A549 (cell line): ENCODE results near the gene MYH15. TPM values are rescaled to one million over a fixed set of nuclear protein-coding genes. Genes with fewer than 3 reads are reported as not detected.

Experiments
- ATAC-seq, 2 experiments: fragments of 200-7000 bp in 1 of 2; fragments of >200 bp in 1 of 2; cut with Nextera tagmentation in 1 of 2; cut with Tn5 transposase in 1 of 2; 3 replicates each; pipeline versions ENCODE4 v1.8.0 to v1.9.1; 2018 to 2020; ENCODE audit warnings: mild to moderate bottlenecking in 1 of 2, moderate library complexity in 1 of 2
- CTCF ChIA-PET: fragments of 300-600 bp; sonication (Branson Sonifier 250); formaldehyde crosslinking; extraction: SDS; loops from one replicate; lab custom pipeline; 2021; ENCODE audit warnings: antibody characterized with exemption, inconsistent platforms; lab: Yijun Ruan, JAX
- POLR2A ChIA-PET: fragments of 350-600 bp; formaldehyde crosslinking; extraction: SDS; loops from one replicate; lab custom pipeline; 2021; ENCODE audit warnings: antibody characterized with exemption, inconsistent platforms; lab: Yijun Ruan, JAX
- DNase-seq, 2 experiments: peaks; one replicate each; pipeline versions ENCODE4 v3.0.0 to v3.0.0-alpha.2; 2011 to 2016; ENCODE audit warnings: low read depth in 1 of 2, low spot score in 1 of 2
- FAIRE-seq: peaks from 2 replicates; lab custom pipeline; 2011; peaks lifted over from hg19 to GRCh38; lab: Jason Lieb, UNC
- H3K27ac ChIP-seq, 2 experiments: fragments of >200 bp; sonication (Bioruptor Twin); formaldehyde crosslinking; 3 replicates each; pipeline ENCODE4 v1.5.1; 2016 to 2017
- H3K4me1 ChIP-seq: fragments of >200 bp; sonication (Bioruptor Twin); formaldehyde crosslinking; 3 replicates; pipeline ENCODE4 v1.6.1; 2016
- H3K4me2 ChIP-seq: fragments of >200 bp; sonication (Bioruptor Twin); formaldehyde crosslinking; 3 replicates; pipeline ENCODE4 v1.6.1; 2016
- H3K4me3 ChIP-seq: fragments of >200 bp; sonication (Bioruptor Twin); formaldehyde crosslinking; 3 replicates; pipeline ENCODE4 v1.5.1; 2016
- H3K9me3 ChIP-seq: fragments of >200 bp; sonication (Bioruptor Twin); formaldehyde crosslinking; 3 replicates; pipeline ENCODE4 v1.6.1; 2016
- ATOH8 ChIP-seq: fragments of 250-450 bp; sonication (Bioruptor Pico); IDR thresholded peaks from 2 replicates; pipeline ENCODE4 v1.5.0; 2020; ENCODE audit warnings: low read depth, mild to moderate bottlenecking, moderate library complexity
- CEBPB ChIP-seq, 2 experiments: fragments of >200 bp in 1 of 2; sonication (Bioruptor Twin) in 1 of 2; formaldehyde crosslinking in 1 of 2; IDR thresholded peaks; 2 replicates each; pipeline ENCODE4 v1.6.1; 2012 to 2016
- CHD4 ChIP-seq: fragments of 200-600 bp; sonication (generic); IDR thresholded peaks from 2 replicates; pipeline ENCODE4 v1.6.1; 2016; ENCODE audit warnings: antibody characterized with exemption, mild to moderate bottlenecking, borderline replicate concordance
- EP300 ChIP-seq, 2 experiments: fragments of >200 bp; sonication (Bioruptor Twin); formaldehyde crosslinking; IDR thresholded peaks; 2 replicates in 1 of 2; 3 replicates in 1 of 2; pipeline ENCODE4 v1.6.1; 2016 to 2017
- FOSB ChIP-seq: fragments of 250-450 bp; sonication (Bioruptor Pico); IDR thresholded peaks from 2 replicates; pipeline ENCODE4 v1.5.0; 2020; ENCODE audit warnings: mild to moderate bottlenecking, moderate library complexity
- FOXS1 ChIP-seq: fragments of 250-450 bp; sonication (Bioruptor Pico); IDR thresholded peaks from 2 replicates; pipeline ENCODE4 v1.5.0; 2020; ENCODE audit warnings: mild to moderate bottlenecking, moderate library complexity
- GATA3 ChIP-seq: IDR thresholded peaks from 2 replicates; pipeline ENCODE4 v1.6.1; 2012; ENCODE audit warnings: borderline replicate concordance
- HES2 ChIP-seq: fragments of >200 bp; sonication (Bioruptor Twin); formaldehyde crosslinking; IDR thresholded peaks from 2 replicates; pipeline ENCODE4 v1.6.1; 2016
- HMGXB4 ChIP-seq: fragments of 250-450 bp; sonication (Bioruptor Pico); IDR thresholded peaks from 2 replicates; pipeline ENCODE4 v1.5.0; 2021; ENCODE audit warnings: mild to moderate bottlenecking, moderate library complexity, borderline replicate concordance
- JUNB ChIP-seq: fragments of >200 bp; sonication (Bioruptor Twin); formaldehyde crosslinking; IDR thresholded peaks from 2 replicates; pipeline ENCODE4 v1.6.1; 2016
- MAFK ChIP-seq: fragments of 450-650 bp; IDR thresholded peaks from 2 replicates; pipeline ENCODE4 v1.6.1; 2014; ENCODE audit not compliant: partially characterized antibody
- MAZ ChIP-seq: fragments of 150-350 bp; IDR thresholded peaks from 2 replicates; pipeline ENCODE4 v1.6.1; 2014; ENCODE audit warnings: antibody characterized with exemption, low read depth, low read length, borderline replicate concordance
- MYC ChIP-seq: IDR thresholded peaks from 2 replicates; pipeline ENCODE4 v1.6.1; 2012; ENCODE audit warnings: mild to moderate bottlenecking, inconsistent platforms, low read length, improper control_type of control experiment, borderline replicate concordance
- POLR2A ChIP-seq: IDR thresholded peaks from 2 replicates; pipeline ENCODE4 v1.6.1; 2012; ENCODE audit warnings: mild to moderate bottlenecking, low read length
- RARB ChIP-seq: fragments of 250-450 bp; sonication (Bioruptor Pico); IDR thresholded peaks from 2 replicates; pipeline ENCODE4 v1.8.0; 2021; ENCODE audit warnings: mild to moderate bottlenecking, moderate library complexity
- RCOR1 ChIP-seq: fragments of 150-350 bp; IDR thresholded peaks from 2 replicates; pipeline ENCODE4 v1.6.1; 2014; ENCODE audit warnings: antibody characterized with exemption, low read length, low read depth
- REST ChIP-seq: fragments of 200-600 bp; sonication (generic); IDR thresholded peaks from 2 replicates; pipeline ENCODE4 v1.6.1; 2016; ENCODE audit warnings: antibody characterized with exemption, mild to moderate bottlenecking, moderate library complexity
- RFX5 ChIP-seq: fragments of 450-650 bp; IDR thresholded peaks from 2 replicates; pipeline ENCODE4 v1.7.1; 2014; ENCODE audit warnings: antibody characterized with exemption, mild to moderate bottlenecking, moderate library complexity
- SREBF2 ChIP-seq: fragments of 450-650 bp; IDR thresholded peaks from 2 replicates; pipeline ENCODE4 v1.6.1; 2014; ENCODE audit warnings: mild to moderate bottlenecking, moderate library complexity
- TP53 ChIP-seq: fragments of 250-450 bp; sonication (Bioruptor Pico); IDR thresholded peaks from 2 replicates; pipeline ENCODE4 v1.5.0; 2021; ENCODE audit warnings: mild to moderate bottlenecking, moderate library complexity
- USF2 ChIP-seq: fragments of 450-650 bp; IDR thresholded peaks from 2 replicates; pipeline ENCODE4 v1.6.1; 2014; ENCODE audit warnings: antibody characterized with exemption
- ZFP36 ChIP-seq: fragments of 450-650 bp; IDR thresholded peaks from 2 replicates; pipeline ENCODE4 v1.6.1; 2014; ENCODE audit warnings: borderline replicate concordance; ENCODE audit not compliant: partially characterized antibody
- ZNF302 ChIP-seq: fragments of 250-450 bp; sonication (Bioruptor Pico); IDR thresholded peaks from 2 replicates; pipeline ENCODE4 v1.9.0; 2021; ENCODE audit warnings: inconsistent platforms, mild to moderate bottlenecking, moderate library complexity
- WGBS: methylation state at CpG from one replicate; pipeline ENCODE4 v1.1.6; 2017; ENCODE audit errors: missing lambda C conversion rate; 5-methylcytosine and 5-hydroxymethylcytosine counted together
- polyA plus RNA-seq, 4 experiments: library from polyadenylated mRNA; depleted of rRNA in 3 of 4; stranded (reverse); fragments of >200 nt; fragmentation: RNase III in 1 of 4; extraction: RNeasy Plus Mini Kit Qiagen cat#74134 plus additional on column Dnase treatment in 1 of 4; gene quantifications; 2 replicates in 3 of 4; 3 replicates in 1 of 4; pipeline ENCODE4 v1.2.3, GENCODE V29; 2011 to 2017

Gene MYH15
- polyA plus RNA-seq, 2 of the 4 experiments (the other 2 are of a cell fraction), result 0.39 to 1.7 TPM

- no peak for TF ChIP-seq RCOR1
- no peak for TF ChIP-seq MAFK
- no peak for TF ChIP-seq HES2
- TF ChIP-seq MYC, result no peak
- TF ChIP-seq, all 56 proteins: peak for 0
- Histone ChIP-seq H3K4me2 (no peak overlapping the region), H3K4me3 (no peak overlapping the region), H3K4me1 (no peaks in the 10 kb centered on the region), H3K27ac (no peak overlapping the region), H3K9me3 (peaks cover 9% of the 10 kb centered on the region; the same call in 1 of the 3 replicates)
- DNase-seq (no peak), FAIRE-seq (no peak), ATAC-seq (no peak)
- CTCF ChIA-PET, result no interaction called here
- POLR2A ChIA-PET, result no interaction called here
- 11% methylated on average over 1 of the region's 1 CpG for WGBS
Observed at GRCh38 chr3:108433928-108434327, 76.5 kb downstream of the MYH15 start.

GRCh38 chr3:108432431-108432830, 78.0 kb downstream of the MYH15 start:
- TF ChIP-seq EP300 (IDR thresholded peaks at IDR 0.05), result no peak
- peak; percentile 26 for TF ChIP-seq ZFP36
- TF ChIP-seq HMGXB4 (CRISPR knock-in tag), result no peak
- TF ChIP-seq, all 56 proteins: peak for 1
- WGBS, result 67% methylated on average over 5 of the region's 5 CpGs
- no peak for ATAC-seq
- peaks cover 9% of the 10 kb centered on the region; the same call in 1 of the 3 replicates for H3K9me3 ChIP-seq
- H3K4me2 ChIP-seq, result no peak overlapping the region
- FAIRE-seq, result no peak
- H3K4me1 ChIP-seq, result no peaks in the 10 kb centered on the region
- no peak overlapping the region for H3K4me3 ChIP-seq
- POLR2A ChIA-PET, result no interaction called here
- no peak for DNase-seq
- CTCF ChIA-PET, result no interaction called here
- no peak overlapping the region for H3K27ac ChIP-seq

GRCh38 chr3:108430540-108430939, 79.9 kb downstream of the MYH15 start:
- Histone ChIP-seq H3K4me2 (no peak overlapping the region), H3K27ac (no peak overlapping the region), H3K4me3 (no peak overlapping the region), H3K4me1 (no peaks in the 10 kb centered on the region), H3K9me3 (peaks cover 9% of the 10 kb centered on the region; the same call in 1 of the 3 replicates)
- ATAC-seq (no peak), DNase-seq (no peak)
- ChIA-PET CTCF (no interaction called here), POLR2A (no interaction called here)
- WGBS, result 88% methylated on average over 1 of the region's 1 CpG
- TF ChIP-seq RARB (CRISPR knock-in tag), result no peak
- no peak for TF ChIP-seq SREBF2
- TF ChIP-seq REST, result no peak
- TF ChIP-seq, all 56 proteins: peak for 0
- FAIRE-seq, result no peak

- POLR2A ChIA-PET, result no interaction called here
- Histone ChIP-seq H3K4me2 (no peak overlapping the region), H3K4me1 (no peaks in the 10 kb centered on the region), H3K4me3 (no peak overlapping the region), H3K27ac (no peak overlapping the region), H3K9me3 (peaks cover 9% of the 10 kb centered on the region; the same call in 1 of the 3 replicates)
- FAIRE-seq, result no peak
- ATAC-seq, result no peak
- TF ChIP-seq FOSB (CRISPR knock-in tag) (no peak), POLR2A (no peak), CHD4 (no peak), ZNF302 (CRISPR knock-in tag) (no peak), FOXS1 (CRISPR knock-in tag) (no peak), GATA3 (no peak), MAZ (no peak), ATOH8 (CRISPR knock-in tag) (no peak), JUNB (no peak), USF2 (no peak), EP300 (IDR thresholded peaks at IDR 0.05) (no peak), RFX5 (no peak), CEBPB (IDR thresholded peaks at IDR 0.05) (no peak), TP53 (CRISPR knock-in tag) (no peak)
- 28% methylated on average over 3 of the region's 3 CpGs for WGBS
- CTCF ChIA-PET, result interaction anchor here (1.0 kb wide), 1 partner anchor 18 kb away, joined by 3 read pairs; no protein-coding TSS in a partner anchor
- no peak for DNase-seq
Observed at GRCh38 chr3:108428586-108428985, 81.8 kb downstream of the MYH15 start.
